ENCODE data around the gene TMEM120B. TPM values are rescaled to one million over a fixed set of nuclear protein-coding genes. Genes with fewer than 3 reads are reported as not detected.

The TMEM120B gene
- total and polyA plus RNA-seq, 2 of the 13 experiments (the other 11 are each of a cell fraction or from before 2014, with no cell fraction given) = 7.1 to 12.9 TPM

GRCh38 chr12:121795034-121795968 lies 82.7 kb downstream of the TMEM120B start (continued):
- no peak for TF ChIP-seq ZNF670 (CRISPR knock-in tag; IDR thresholded peaks at IDR 0.05; ENCODE audit: borderline replicate concordance)
- no peak for TF ChIP-seq GPN1 (CRISPR knock-in tag; IDR thresholded peaks at IDR 0.05; ENCODE audit: borderline replicate concordance)
- no peak for TF ChIP-seq HNRNPLL (IDR thresholded peaks at IDR 0.05; ENCODE audit: low read depth, low read length, poor library complexity, severe bottlenecking)
- TF ChIP-seq, protein P1, sequence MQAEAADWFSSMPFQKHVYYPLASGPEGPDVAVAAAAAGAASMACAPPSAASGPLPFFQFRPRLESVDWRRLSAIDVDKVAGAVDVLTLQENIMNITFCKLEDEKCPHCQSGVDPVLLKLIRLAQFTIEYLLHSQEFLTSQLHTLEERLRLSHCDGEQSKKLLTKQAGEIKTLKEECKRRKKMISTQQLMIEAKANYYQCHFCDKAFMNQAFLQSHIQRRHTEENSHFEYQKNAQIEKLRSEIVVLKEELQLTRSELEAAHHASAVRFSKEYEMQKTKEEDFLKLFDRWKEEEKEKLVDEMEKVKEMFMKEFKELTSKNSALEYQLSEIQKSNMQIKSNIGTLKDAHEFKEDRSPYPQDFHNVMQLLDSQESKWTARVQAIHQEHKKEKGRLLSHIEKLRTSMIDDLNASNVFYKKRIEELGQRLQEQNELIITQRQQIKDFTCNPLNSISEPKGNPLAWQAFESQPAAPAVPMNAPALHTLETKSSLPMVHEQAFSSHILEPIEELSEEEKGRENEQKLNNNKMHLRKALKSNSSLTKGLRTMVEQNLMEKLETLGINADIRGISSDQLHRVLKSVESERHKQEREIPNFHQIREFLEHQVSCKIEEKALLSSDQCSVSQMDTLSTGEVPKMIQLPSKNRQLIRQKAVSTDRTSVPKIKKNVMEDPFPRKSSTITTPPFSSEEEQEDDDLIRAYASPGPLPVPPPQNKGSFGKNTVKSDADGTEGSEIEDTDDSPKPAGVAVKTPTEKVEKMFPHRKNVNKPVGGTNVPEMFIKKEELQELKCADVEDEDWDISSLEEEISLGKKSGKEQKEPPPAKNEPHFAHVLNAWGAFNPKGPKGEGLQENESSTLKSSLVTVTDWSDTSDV (CRISPR knock-in tag; IDR thresholded peaks at IDR 0.05) = no peak; the same call in 1 of the 2 replicates
- no peak for TF ChIP-seq IRX3 (CRISPR knock-in tag; IDR thresholded peaks at IDR 0.05; ENCODE audit: borderline replicate concordance, low read depth)
- TF ChIP-seq PAX8 (CRISPR knock-in tag; IDR thresholded peaks at IDR 0.05; ENCODE audit: borderline replicate concordance) = 0 out of 2 replicates have a peak, but pooled peaks have one; percentile 13
- no peak; a peak in 1 of 4 replicates for TF ChIP-seq NR2F1 (CRISPR knock-in tag; IDR thresholded peaks at IDR 0.05)
- no peak for TF ChIP-seq RNF2 (conservative IDR thresholded peaks at IDR 0.05; ENCODE audit: low read depth)
- no peak for TF ChIP-seq TIGD3 (CRISPR knock-in tag; IDR thresholded peaks at IDR 0.05; ENCODE audit: borderline replicate concordance)
- no peak for TF ChIP-seq RBAK (CRISPR knock-in tag; IDR thresholded peaks at IDR 0.05)
- TF ChIP-seq, protein P2, sequence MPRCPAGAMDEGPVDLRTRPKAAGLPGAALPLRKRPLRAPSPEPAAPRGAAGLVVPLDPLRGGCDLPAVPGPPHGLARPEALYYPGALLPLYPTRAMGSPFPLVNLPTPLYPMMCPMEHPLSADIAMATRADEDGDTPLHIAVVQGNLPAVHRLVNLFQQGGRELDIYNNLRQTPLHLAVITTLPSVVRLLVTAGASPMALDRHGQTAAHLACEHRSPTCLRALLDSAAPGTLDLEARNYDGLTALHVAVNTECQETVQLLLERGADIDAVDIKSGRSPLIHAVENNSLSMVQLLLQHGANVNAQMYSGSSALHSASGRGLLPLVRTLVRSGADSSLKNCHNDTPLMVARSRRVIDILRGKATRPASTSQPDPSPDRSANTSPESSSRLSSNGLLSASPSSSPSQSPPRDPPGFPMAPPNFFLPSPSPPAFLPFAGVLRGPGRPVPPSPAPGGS (CRISPR knock-in tag; IDR thresholded peaks at IDR 0.05) = no peak
- peak; percentile 53; the same call in 1 of the 2 replicates for TF ChIP-seq ZNF205 (CRISPR knock-in tag; IDR thresholded peaks at IDR 0.05)
- no peak for TF ChIP-seq ZNF780A (CRISPR knock-in tag; IDR thresholded peaks at IDR 0.05)
- no peak for TF ChIP-seq ZNF615 (CRISPR knock-in tag; IDR thresholded peaks at IDR 0.05; ENCODE audit: borderline replicate concordance)
- TF ChIP-seq ZBTB10 (CRISPR knock-in tag; IDR thresholded peaks at IDR 0.05; ENCODE audit: borderline replicate concordance) = peak; percentile 93
- TF ChIP-seq DDIT3 (CRISPR knock-in tag; IDR thresholded peaks at IDR 0.05) = no peak
